NCI-H1092 treated with DMSO at 0.1 percent for 48 hours (cell line): ENCODE results near the gene CFAP161.
A peak's percentile ranks its signal among the peaks of the same experiment; 100 is the strongest.
"Not testable (repeated sequence)": the region's sequence is repeated elsewhere in the genome, so short reads cannot be mapped to it uniquely, and the experiment has no call there.

Source experiments
- DNase-seq: peaks from one replicate; lab custom pipeline; 2025; lab: John Stamatoyannopoulos, UW

The CFAP161 gene

GRCh38 chr15:81158561-81158960, 24.5 kb downstream of the CFAP161 start:
- DNase-seq: not testable (repeated sequence)

GRCh38 chr15:81160312-81161159, 26.5 kb downstream of the CFAP161 start:
- peak; percentile 39 for DNase-seq

- no peak for DNase-seq
Measured at GRCh38 chr15:81161160-81161673, 27.1 kb downstream of the CFAP161 start.

GRCh38 chr15:81161851-81162250, 27.8 kb downstream of the CFAP161 start:
- DNase-seq: no peak

GRCh38 chr15:81163961-81164800, 30.1 kb downstream of the CFAP161 start:
- no peak for DNase-seq

- no peak for DNase-seq
Measured at GRCh38 chr15:81165535-81165934, 31.5 kb downstream of the CFAP161 start.

GRCh38 chr15:81166636-81167305, 32.7 kb downstream of the CFAP161 start:
- DNase-seq: no peak

GRCh38 chr15:81168131-81168526, 34.1 kb downstream of the CFAP161 start:
- DNase-seq: no peak

- no peak for DNase-seq
Measured at GRCh38 chr15:81168644-81169043, 34.6 kb downstream of the CFAP161 start.

GRCh38 chr15:81170511-81170910, 36.4 kb downstream of the CFAP161 start:
- DNase-seq: no peak

- no peak for DNase-seq
Measured at GRCh38 chr15:81171286-81171685, 37.2 kb downstream of the CFAP161 start.

GRCh38 chr15:81174125-81174791, 40.2 kb downstream of the CFAP161 start:
- no peak for DNase-seq

GRCh38 chr15:81174792-81175327, 40.8 kb downstream of the CFAP161 start:
- no peak for DNase-seq

- no peak for DNase-seq
Measured at GRCh38 chr15:81175496-81175895, 41.4 kb downstream of the CFAP161 start.

- no peak for DNase-seq
Measured at GRCh38 chr15:81176291-81176893, 42.3 kb downstream of the CFAP161 start.

GRCh38 chr15:81178365-81178764, 44.3 kb downstream of the CFAP161 start:
- no peak for DNase-seq

- DNase-seq: no peak
Measured at GRCh38 chr15:81181220-81181619, 47.1 kb downstream of the CFAP161 start.

GRCh38 chr15:81182031-81182755, 48.1 kb downstream of the CFAP161 start:
- no peak for DNase-seq

GRCh38 chr15:81182756-81183438, 48.8 kb downstream of the CFAP161 start:
- DNase-seq: no peak

GRCh38 chr15:81183439-81183775, 49.3 kb downstream of the CFAP161 start:
- DNase-seq: no peak
